Ovary (tissue), 9 donors: ENCODE data around the gene TNNT2. TPM values are rescaled to one million over a fixed set of nuclear protein-coding genes. Genes with fewer than 3 reads are reported as not detected.

Experiments used
- DNase-seq, 5 donors: peaks; one replicate each; pipeline ENCODE4 v3.0.0-alpha.2; 2019 to 2020
- H3K27ac ChIP-seq, 2 donors: fragments of 200-600 bp; one replicate each; pipeline versions ENCODE4 v1.5.1 to v1.8.0; 2019 to 2022
- H3K27me3 ChIP-seq: fragments of 200-600 bp; one replicate; pipeline ENCODE4 v1.8.0; 2022
- H3K36me3 ChIP-seq: fragments of 200-600 bp; sonication (generic); one replicate; pipeline ENCODE4 v1.5.1; 2019
- H3K4me1 ChIP-seq: one replicate; pipeline ENCODE4 v1.8.1; 2013; ENCODE audit warnings: mild to moderate bottlenecking, moderate library complexity; ENCODE audit not compliant: insufficient read depth
- H3K4me3 ChIP-seq: fragments of 200-600 bp; sonication (generic); one replicate; pipeline ENCODE4 v1.5.1; 2017
- H3K9me3 ChIP-seq, 2 donors: fragments of 200-600 bp in 1 of 2; sonication (generic) in 1 of 2; one replicate each; pipeline versions ENCODE4 v1.5.1 to v1.8.1; 2013 to 2019; ENCODE audit warnings: mild to moderate bottlenecking in 1 of 2, moderate library complexity in 1 of 2
- EP300 ChIP-seq: sonication (generic); formaldehyde crosslinking; IDR thresholded peaks from one replicate; pipeline ENCODE4 v1.6.1; 2017; ENCODE audit warnings: antibody characterized with exemption
- POLR2A ChIP-seq: fragments of 450-650 bp; IDR thresholded peaks from one replicate; pipeline ENCODE4 v1.6.1; 2017; ENCODE audit warnings: antibody characterized with exemption, mild to moderate bottlenecking, moderate library complexity
- WGBS, 3 donors: extraction: QIAGEN DNeasy Blood & Tissue Kit in 1 of 3; methylation state at CpG; one replicate each; pipeline versions ENCODE4 v1.1.5 to v1.1.7; 2013 to 2017; 5-methylcytosine and 5-hydroxymethylcytosine counted together
- intact Hi-C, 4 donors: fragments of 100-400 bp; cut with DNase I; formaldehyde crosslinking; loops; one replicate each; pipeline versions ENCODE4 v1.11.0 to v1.15.1; 2022 to 2023
- polyA plus RNA-seq, 2 donors: library from polyadenylated mRNA; stranded (reverse); fragments of 200-250 nt in 1 of 2; fragments of 350-450 nt in 1 of 2; fragmentation: Illumina TruSeq in 1 of 2; extraction: RNeasy Lipid Tissue Mini Kit (QIAGEN cat#74804) in 1 of 2; gene quantifications; one replicate each; pipeline ENCODE4 v1.2.3, GENCODE V29; 2013 to 2014
- total RNA-seq, 7 donors: library from RNA; depleted of rRNA in 2 of 7; stranded (reverse); fragments of >200 nt in 2 of 7; fragmentation: NEBNext Ultra II Directional in 3 of 7; extraction: Animal tissue kit (Norgen Biotek cat#: 25700) in 3 of 7; gene quantifications; one replicate each; pipeline versions ENCODE4 v1.1.0 to v1.2.4, GENCODE V29; 2016 to 2023
- TF ChIP-seq, protein P1 (sequence below), 3 donors: fragments of 450-650 bp in 2 of 3; fragments of 200-600 bp in 1 of 3; IDR thresholded peaks; one replicate each; pipeline versions ENCODE4 v1.5.1 to v1.8.0; 2016 to 2022; ENCODE audit warnings: antibody characterized with exemption in 3 of 3, mild to moderate bottlenecking in 1 of 3
- donor health status: DM: no; HTN: no; CAD: no; lungs with moderate emphysema.
- donor health status: DM: no; HTN: no; CAD: no.
- donor health status: Bipolar disorder and iron deficiency.
- donor health status: DM: yes; HTN: yes; CAD: no.
- donor health status: DM: no; HTN: no; CAD: no.
- donor health status: DM: yes; HTN: yes; CAD: no.

The TNNT2 gene
- total and polyA plus RNA-seq, 9 donors, result 0.11 to 2.8 (median 1.1) TPM; not detected in 1

DNA sequence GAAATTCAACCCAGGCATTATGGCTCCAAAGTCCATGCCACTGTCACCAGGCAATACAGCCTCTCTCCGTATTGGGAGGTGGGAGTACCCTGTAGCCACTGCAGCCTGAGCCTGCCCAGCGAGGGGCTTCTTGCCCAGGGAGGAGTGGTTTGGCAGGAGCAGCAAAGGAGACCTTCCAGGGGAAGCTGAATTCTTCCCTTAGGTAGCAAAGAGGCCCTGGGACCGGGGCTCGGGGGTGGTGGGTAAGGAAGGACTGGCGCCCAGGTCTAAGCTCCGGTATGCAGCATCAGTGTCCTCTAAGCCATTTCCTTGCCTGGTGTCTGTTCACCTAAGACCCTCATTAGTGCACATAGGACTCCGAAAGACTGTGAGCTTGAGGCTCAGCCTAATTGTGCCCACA, 17.0 kb downstream of the TNNT2 start:
- intact Hi-C loops, result no loop called here
- Histone ChIP-seq H3K9me3 (no peaks in the 10 kb centered on the region), H3K4me3 (no peak overlapping the region), H3K27me3 (no peaks in the 10 kb centered on the region), H3K36me3 (no peaks in the 10 kb centered on the region), H3K27ac (no peak overlapping the region), H3K4me1 (no peaks in the 10 kb centered on the region)
- no peak for DNase-seq
- TF ChIP-seq POLR2A, result no peak
- TF ChIP-seq, protein P1, sequence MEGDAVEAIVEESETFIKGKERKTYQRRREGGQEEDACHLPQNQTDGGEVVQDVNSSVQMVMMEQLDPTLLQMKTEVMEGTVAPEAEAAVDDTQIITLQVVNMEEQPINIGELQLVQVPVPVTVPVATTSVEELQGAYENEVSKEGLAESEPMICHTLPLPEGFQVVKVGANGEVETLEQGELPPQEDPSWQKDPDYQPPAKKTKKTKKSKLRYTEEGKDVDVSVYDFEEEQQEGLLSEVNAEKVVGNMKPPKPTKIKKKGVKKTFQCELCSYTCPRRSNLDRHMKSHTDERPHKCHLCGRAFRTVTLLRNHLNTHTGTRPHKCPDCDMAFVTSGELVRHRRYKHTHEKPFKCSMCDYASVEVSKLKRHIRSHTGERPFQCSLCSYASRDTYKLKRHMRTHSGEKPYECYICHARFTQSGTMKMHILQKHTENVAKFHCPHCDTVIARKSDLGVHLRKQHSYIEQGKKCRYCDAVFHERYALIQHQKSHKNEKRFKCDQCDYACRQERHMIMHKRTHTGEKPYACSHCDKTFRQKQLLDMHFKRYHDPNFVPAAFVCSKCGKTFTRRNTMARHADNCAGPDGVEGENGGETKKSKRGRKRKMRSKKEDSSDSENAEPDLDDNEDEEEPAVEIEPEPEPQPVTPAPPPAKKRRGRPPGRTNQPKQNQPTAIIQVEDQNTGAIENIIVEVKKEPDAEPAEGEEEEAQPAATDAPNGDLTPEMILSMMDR (IDR thresholded peaks at IDR 0.05), result no peak
- WGBS, 3 donors, result 76 to 90% (median 81%) methylated on average over 7 of the region's 7 CpGs

DNA sequence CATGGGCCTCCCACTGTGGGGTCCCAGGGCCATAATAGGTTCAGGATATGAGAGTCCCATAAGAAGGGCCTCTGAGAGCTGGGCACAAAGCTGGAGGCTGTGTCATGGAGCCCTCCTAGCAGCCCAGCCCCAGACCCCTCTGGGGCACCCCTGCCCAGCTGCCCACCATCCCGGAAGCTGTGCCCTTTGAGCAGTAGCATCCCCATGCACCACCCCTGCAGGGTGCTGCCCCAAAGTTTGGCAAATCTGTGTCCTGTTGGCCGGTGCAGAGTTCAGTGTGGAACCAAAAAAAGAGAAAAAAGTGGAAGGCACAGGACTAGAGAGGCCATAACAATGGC, 17.6 kb downstream of the TNNT2 start:
- Histone ChIP-seq H3K9me3 (no peaks in the 10 kb centered on the region), H3K36me3 (no peaks in the 10 kb centered on the region), H3K27ac (no peak overlapping the region), H3K27me3 (no peaks in the 10 kb centered on the region), H3K4me3 (no peak overlapping the region), H3K4me1 (no peaks in the 10 kb centered on the region)
- intact Hi-C loops, result no loop called here
- 89 to 95% (median 91%) methylated on average over 2 of the region's 2 CpGs for WGBS, 3 donors
- TF ChIP-seq, protein P1 (IDR thresholded peaks at IDR 0.05), result no peak
- TF ChIP-seq EP300, result no peak
- TF ChIP-seq POLR2A, result no peak
- DNase-seq, result no peak

DNA sequence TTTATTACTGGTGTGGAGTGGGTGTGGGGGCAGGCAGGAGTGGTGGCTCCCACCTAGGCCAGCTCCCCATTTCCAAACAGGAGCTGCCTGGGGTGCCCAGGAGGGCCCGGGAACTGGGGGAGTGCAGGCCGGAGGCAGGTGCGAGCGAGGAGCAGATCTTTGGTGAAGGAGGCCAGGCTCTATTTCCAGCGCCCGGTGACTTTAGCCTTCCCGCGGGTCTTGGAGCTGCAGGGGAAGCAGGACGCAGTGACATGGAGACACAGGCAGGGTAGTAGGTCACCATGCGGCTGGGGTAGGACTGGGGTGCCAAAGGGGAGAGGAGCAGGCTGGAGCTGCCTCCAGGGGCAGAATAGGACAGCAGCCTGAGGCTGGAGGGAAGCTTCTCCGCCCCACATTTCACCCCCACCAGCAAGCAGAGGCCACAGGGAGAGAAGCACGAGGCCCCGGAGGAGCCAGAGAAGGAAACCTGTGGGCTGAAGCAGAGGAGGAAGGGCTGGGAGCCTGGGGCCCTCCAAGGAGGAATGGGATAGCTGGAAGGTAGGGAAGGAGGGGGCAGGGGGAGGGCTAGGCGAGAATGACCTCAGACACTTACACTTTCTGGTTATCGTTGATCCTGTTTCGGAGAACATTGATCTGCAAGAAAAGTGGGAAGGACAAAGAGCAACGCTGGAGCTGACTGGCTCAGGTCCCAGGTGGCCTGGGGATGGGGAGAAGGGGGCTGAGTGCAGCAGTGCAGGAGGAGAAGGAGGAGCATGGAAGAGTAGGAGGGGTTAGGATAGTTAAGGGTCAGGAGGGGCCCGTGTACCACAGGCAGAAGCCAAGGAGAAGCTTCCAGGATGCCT, 18.2 kb downstream of the TNNT2 start:
- intact Hi-C loops, result no loop called here
- DNase-seq, result no peak
- Histone ChIP-seq H3K36me3 (no peaks in the 10 kb centered on the region), H3K9me3 (no peaks in the 10 kb centered on the region), H3K27me3 (no peaks in the 10 kb centered on the region), H3K4me3 (no peak overlapping the region), H3K4me1 (no peaks in the 10 kb centered on the region), H3K27ac (no peak overlapping the region)
- TF ChIP-seq EP300, result no peak
- TF ChIP-seq, protein P1 (IDR thresholded peaks at IDR 0.05), result no peak
- TF ChIP-seq POLR2A, result no peak
- 72 to 77% (median 72%) methylated on average over 18 of the region's 18 CpGs for WGBS, 3 donors

DNA sequence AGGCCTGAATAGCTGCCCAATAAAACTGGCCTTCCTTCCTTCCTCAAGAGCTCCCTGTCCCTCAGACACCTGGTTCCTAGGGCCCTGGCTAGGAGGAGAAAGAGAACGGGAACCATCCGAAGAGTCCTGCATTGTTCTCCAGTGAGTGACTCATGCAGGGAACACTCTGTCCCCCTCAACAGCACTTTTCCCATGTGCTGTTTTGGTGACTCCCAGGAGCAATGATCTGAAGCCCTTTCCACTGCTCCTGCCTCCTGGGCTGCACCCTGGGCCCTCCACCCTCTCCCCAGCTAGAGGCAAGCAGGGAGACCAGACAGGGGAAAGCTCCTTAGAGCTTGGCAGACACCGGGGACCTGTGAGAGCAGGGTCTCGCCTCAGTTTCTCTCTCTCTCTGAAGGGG, 18.9 kb downstream of the TNNT2 start:
- Histone ChIP-seq H3K9me3 (no peaks in the 10 kb centered on the region), H3K36me3 (no peaks in the 10 kb centered on the region), H3K4me3 (no peak overlapping the region), H3K27ac (no peak overlapping the region), H3K27me3 (no peaks in the 10 kb centered on the region), H3K4me1 (no peaks in the 10 kb centered on the region)
- intact Hi-C loops, result no loop called here
- TF ChIP-seq POLR2A, result no peak
- TF ChIP-seq EP300, result no peak
- TF ChIP-seq, protein P1 (IDR thresholded peaks at IDR 0.05), result no peak
- WGBS, 3 donors, result 66 to 88% (median 85%) methylated on average over 4 of the region's 4 CpGs
- no peak for DNase-seq
